Fibroblast of lung (primary cell): ENCODE measurements around the gene TGFBR3L. TPM values are rescaled to one million over a fixed set of nuclear protein-coding genes. Genes with fewer than 3 reads are reported as not detected.
A peak's percentile ranks its signal among the peaks of the same experiment; 100 is the strongest.

Source experiments
- DNase-seq, 2 donors: peaks; one replicate each; pipeline versions ENCODE4 v3.0.0 to v3.0.0-alpha.2; 2010; ENCODE audit warnings: low read depth in 2 of 2
- H2AFZ ChIP-seq: 2 replicates; pipeline ENCODE4 v1.5.1; 2012; ENCODE audit warnings: low read length, control low read depth, inconsistent platforms
- H3K27ac ChIP-seq: 2 replicates; pipeline ENCODE4 v1.5.1; 2011; ENCODE audit warnings: low read length, control low read depth; ENCODE audit not compliant: insufficient read depth
- H3K27me3 ChIP-seq: 2 replicates; pipeline ENCODE4 v1.5.1; 2011; ENCODE audit warnings: mild to moderate bottlenecking, low read length; ENCODE audit not compliant: control insufficient read depth, insufficient read depth
- H3K36me3 ChIP-seq: 2 replicates; pipeline ENCODE4 v1.5.1; 2011; ENCODE audit warnings: low read length; ENCODE audit not compliant: control insufficient read depth, insufficient read depth
- H3K4me1 ChIP-seq: 2 replicates; pipeline ENCODE4 v1.5.1; 2011; ENCODE audit warnings: low read length; ENCODE audit not compliant: control insufficient read depth, insufficient read depth; ENCODE audit errors: extremely low read depth
- H3K4me2 ChIP-seq: 2 replicates; pipeline ENCODE4 v1.5.1; 2011; ENCODE audit warnings: low read length, control low read depth; ENCODE audit not compliant: insufficient read depth; ENCODE audit errors: extremely low read depth
- H3K4me3 ChIP-seq, 4 experiments: fragments of 200-600 bp in 1 of 4; sonication (generic) in 1 of 4; replicated peaks in 1 of 4; 2 replicates each; pipeline ENCODE4 v1.5.1; 2011 to 2016; ENCODE audit warnings: low read length in 4 of 4, low read depth in 3 of 4, mild to moderate bottlenecking in 3 of 4, control low read depth in 2 of 4, inconsistent platforms in 1 of 4, mixed read lengths in 1 of 4; ENCODE audit not compliant: insufficient read depth in 1 of 4; ENCODE audit errors: control extremely low read depth in 1 of 4
- H3K79me2 ChIP-seq: 2 replicates; pipeline ENCODE4 v1.5.1; 2012; ENCODE audit warnings: mild to moderate bottlenecking, low read length, inconsistent platforms; ENCODE audit not compliant: control insufficient read depth, insufficient read depth
- H3K9ac ChIP-seq: 2 replicates; pipeline ENCODE4 v1.5.1; 2011; ENCODE audit warnings: mild to moderate bottlenecking, low read length, control low read depth; ENCODE audit not compliant: insufficient read depth
- H3K9me3 ChIP-seq: 2 replicates; pipeline ENCODE4 v1.5.1; 2012; ENCODE audit warnings: low read depth, low read length; ENCODE audit not compliant: control insufficient read depth, insufficient read depth
- H4K20me1 ChIP-seq: 2 replicates; pipeline ENCODE4 v1.5.1; 2011; ENCODE audit warnings: low read length; ENCODE audit not compliant: control insufficient read depth, insufficient read depth; ENCODE audit errors: extremely low read depth
- EZH2 ChIP-seq: IDR thresholded peaks from 2 replicates; pipeline ENCODE4 v1.5.1; 2012; ENCODE audit warnings: low read length, control low read depth, mild to moderate bottlenecking; ENCODE audit errors: missing control alignments
- polyA plus RNA-seq, 2 donors: library from polyadenylated mRNA; depleted of rRNA in 1 of 2; stranded (reverse) in 1 of 2; unstranded in 1 of 2; fragments of >200 nt; gene quantifications; 2 replicates each; pipeline ENCODE4 v1.2.1, GENCODE V29; 2011 to 2012; ENCODE audit warnings: missing spikeins in 1 of 2
- total RNA-seq: library from RNA; depleted of rRNA; stranded (reverse); fragments of >200 nt; gene quantifications from 2 replicates; pipeline ENCODE4 v1.2.1, GENCODE V29; 2014
- TF ChIP-seq, protein P1 (sequence below), 2 donors: IDR thresholded peaks in 1 of 2; conservative IDR thresholded peaks in 1 of 2; 1 replicate in 1 of 2; 2 replicates in 1 of 2; pipeline ENCODE4 v1.5.1; 2011 to 2012; ENCODE audit warnings: low read length in 2 of 2, control low read depth in 1 of 2, inconsistent platforms in 1 of 2, low read depth in 1 of 2, mild to moderate bottlenecking in 1 of 2

The TGFBR3L gene
- total and polyA plus RNA-seq, 2 donors (not counting 1 experiment from before 2014, with no cell fraction given) = 1.3 TPM; not detected in 1

DNA sequence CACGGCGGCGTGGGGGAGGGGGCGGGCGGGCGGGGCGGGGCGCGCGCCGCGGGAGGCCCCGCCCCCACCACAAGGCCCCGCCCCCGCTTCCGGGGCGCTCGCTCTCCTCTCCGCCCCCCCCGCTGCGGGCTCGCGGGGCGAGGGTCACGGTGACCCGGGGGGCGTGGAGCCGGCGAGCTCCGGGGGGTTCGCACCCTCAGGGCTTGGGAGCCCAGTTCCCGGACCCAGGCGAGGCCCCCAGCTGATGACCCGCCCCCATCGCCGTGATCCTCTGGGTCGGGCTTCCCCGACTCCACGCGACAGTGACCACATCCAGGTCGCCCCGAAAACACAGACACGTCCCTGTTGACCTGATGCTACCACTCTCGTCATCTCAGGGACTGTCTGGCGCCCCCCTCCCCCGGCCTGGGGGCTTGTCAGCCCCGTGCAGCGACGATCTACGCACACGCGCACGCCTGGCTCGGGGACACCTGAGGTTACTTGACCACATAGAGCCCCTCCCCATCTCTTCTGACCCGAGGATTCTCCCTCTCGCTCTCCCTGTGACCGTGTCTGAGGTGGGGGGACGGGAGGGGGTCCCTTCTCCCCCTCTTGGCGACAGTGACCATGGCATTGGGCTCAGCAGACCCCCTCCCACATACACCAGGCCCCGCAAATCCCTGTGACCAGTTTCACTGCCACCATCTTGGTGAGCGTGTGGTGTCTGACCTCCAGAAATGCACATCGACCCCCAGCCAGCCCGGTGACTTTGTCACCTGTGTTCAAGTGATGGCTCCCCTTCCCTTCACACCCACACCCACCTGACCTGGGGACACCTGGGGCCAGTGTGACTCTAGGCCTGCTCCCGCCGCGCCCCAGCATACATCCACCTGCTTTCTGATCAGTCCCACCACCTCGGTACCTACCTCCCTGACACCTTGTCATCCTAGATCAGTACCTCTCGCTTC is 10.3 kb upstream of the TGFBR3L start:
- DNase-seq = no peak
- peaks cover 29% of the 10 kb centered on the region for H3K79me2 ChIP-seq

DNA sequence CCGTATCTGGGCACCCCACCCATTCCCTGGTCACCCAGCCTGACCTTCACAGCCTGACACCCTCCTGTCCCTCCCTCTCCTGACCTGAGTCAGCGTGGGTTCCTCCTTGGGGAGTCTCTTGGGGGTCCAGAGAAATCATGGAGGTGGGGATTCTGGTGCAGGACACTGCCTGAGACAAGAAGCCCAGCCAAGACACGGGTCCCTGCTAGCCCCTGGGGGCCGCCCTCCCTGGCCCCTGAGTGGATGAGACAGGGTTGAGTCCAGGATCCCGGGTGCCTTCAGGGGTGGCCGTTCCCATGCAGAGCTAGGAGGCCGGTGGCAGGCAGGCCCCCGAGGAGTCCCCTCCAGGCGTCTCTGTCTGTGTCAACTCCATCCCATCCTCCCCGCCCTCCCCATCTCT is 9.4 kb upstream of the TGFBR3L start:
- Histone ChIP-seq H3K27ac (no peak overlapping the region), H3K9ac (peak overlapping the region; percentile 20), H3K27me3 (no peaks in the 10 kb centered on the region), H3K4me3 (peak overlapping the region in 3 of 4 experiments; percentile 78 to 88 (median 88)), H3K9me3 (no peaks in the 10 kb centered on the region), H3K36me3 (peaks cover 10% of the 10 kb centered on the region), H2AFZ (no peak overlapping the region), H4K20me1 (no peaks in the 10 kb centered on the region), H3K4me2 (peak overlapping the region; percentile 95), H3K4me1 (peaks cover 6% of the 10 kb centered on the region), H3K79me2 (peaks cover 29% of the 10 kb centered on the region)
- DNase-seq = no peak
- TF ChIP-seq, protein P1, sequence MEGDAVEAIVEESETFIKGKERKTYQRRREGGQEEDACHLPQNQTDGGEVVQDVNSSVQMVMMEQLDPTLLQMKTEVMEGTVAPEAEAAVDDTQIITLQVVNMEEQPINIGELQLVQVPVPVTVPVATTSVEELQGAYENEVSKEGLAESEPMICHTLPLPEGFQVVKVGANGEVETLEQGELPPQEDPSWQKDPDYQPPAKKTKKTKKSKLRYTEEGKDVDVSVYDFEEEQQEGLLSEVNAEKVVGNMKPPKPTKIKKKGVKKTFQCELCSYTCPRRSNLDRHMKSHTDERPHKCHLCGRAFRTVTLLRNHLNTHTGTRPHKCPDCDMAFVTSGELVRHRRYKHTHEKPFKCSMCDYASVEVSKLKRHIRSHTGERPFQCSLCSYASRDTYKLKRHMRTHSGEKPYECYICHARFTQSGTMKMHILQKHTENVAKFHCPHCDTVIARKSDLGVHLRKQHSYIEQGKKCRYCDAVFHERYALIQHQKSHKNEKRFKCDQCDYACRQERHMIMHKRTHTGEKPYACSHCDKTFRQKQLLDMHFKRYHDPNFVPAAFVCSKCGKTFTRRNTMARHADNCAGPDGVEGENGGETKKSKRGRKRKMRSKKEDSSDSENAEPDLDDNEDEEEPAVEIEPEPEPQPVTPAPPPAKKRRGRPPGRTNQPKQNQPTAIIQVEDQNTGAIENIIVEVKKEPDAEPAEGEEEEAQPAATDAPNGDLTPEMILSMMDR (conservative IDR thresholded peaks at IDR 0.05 in 1 of 2, IDR thresholded peaks at IDR 0.05 in 1 of 2; ENCODE audit: low read depth in 1 of 2, low read length in 2 of 2) = no peak
- TF ChIP-seq EZH2 = no peak

More for the DNA sequence above, 10.3 kb upstream of the TGFBR3L start:
- Histone ChIP-seq H3K4me2 (peak overlapping the region; percentile 95), H3K9me3 (no peaks in the 10 kb centered on the region), H3K36me3 (peaks cover 12% of the 10 kb centered on the region), H4K20me1 (no peaks in the 10 kb centered on the region), H3K4me3 (peak overlapping the region; percentile 78 to 88 (median 85)), H3K27ac (peak overlapping the region; percentile 86), H3K4me1 (peaks cover 6% of the 10 kb centered on the region), H3K9ac (peak overlapping the region; percentile 88), H3K27me3 (no peaks in the 10 kb centered on the region), H2AFZ (no peak overlapping the region)
- TF ChIP-seq, protein P1 (conservative IDR thresholded peaks at IDR 0.05 in 1 of 2, IDR thresholded peaks at IDR 0.05 in 1 of 2; ENCODE audit: low read depth in 1 of 2, low read length in 2 of 2) = no peak
- TF ChIP-seq EZH2 = no peak

DNA sequence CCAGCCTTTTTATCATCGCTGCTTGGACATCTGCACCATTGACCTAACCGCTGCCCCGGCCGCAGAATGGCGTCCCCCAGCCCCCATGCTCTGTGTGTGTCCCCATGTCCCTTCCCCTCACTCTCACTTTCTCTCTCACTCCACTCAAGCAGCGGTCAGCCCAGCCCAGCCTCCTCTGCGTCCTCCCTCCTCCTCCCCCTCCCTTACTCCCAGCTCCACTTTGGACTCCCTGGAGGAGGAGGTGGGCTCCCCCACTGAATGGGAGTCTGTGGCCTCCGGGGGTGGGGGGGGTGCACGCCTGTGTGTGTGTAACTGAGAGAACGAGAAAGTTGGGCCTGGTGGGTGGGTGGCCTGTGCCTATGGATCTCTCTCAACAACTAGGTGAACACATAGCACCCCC is 8.8 kb upstream of the TGFBR3L start:
- Histone ChIP-seq H3K4me1 (peaks cover 6% of the 10 kb centered on the region), H3K27ac (no peak overlapping the region), H2AFZ (no peak overlapping the region), H3K79me2 (peaks cover 29% of the 10 kb centered on the region), H3K4me3 (no peak overlapping the region), H4K20me1 (no peaks in the 10 kb centered on the region), H3K9ac (no peak overlapping the region), H3K9me3 (no peaks in the 10 kb centered on the region), H3K4me2 (no peak overlapping the region), H3K36me3 (peaks cover 16% of the 10 kb centered on the region), H3K27me3 (no peaks in the 10 kb centered on the region)
- DNase-seq = no peak
- no peak for TF ChIP-seq EZH2
- TF ChIP-seq, protein P1 (conservative IDR thresholded peaks at IDR 0.05 in 1 of 2, IDR thresholded peaks at IDR 0.05 in 1 of 2; ENCODE audit: low read depth in 1 of 2, low read length in 2 of 2) = no peak
